ENCODE data around the gene VWF.
"Not testable (repeated sequence)": the region's sequence is repeated elsewhere in the genome, so short reads cannot be mapped to it uniquely, and the experiment has no call there.

VWF gene

DNA sequence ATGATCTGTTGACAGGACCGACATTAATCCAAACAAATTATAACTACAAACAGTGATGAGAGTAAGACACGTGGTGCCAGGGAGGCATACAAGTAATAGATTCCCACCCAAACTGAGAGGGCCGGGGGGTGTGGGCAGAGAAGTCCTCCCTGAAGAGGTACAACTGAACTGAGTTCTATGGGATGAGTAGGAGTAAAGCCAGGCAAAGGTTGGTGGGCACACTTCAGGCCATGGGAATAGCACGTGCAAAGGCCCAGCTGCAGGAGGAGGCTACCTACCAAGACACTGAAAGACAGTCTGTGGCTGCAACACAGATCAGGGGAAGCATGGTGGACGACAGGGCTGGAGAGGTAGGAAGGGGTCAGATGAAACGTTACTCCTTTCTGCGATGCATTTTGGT, 22.0 kb upstream of the VWF start:
- H3K4me3 ChIP-seq (ENCODE audit: low read depth, low read length): no peak overlapping the region

- no peak overlapping the region for H3K4me3 ChIP-seq (ENCODE audit: low read depth, low read length)
These were observed 21.1 kb upstream of the VWF start for GRCh38 chr12:6145564-6145963.

GRCh38 chr12:6143303-6143675, 18.8 kb upstream of the VWF start:
- H3K4me3 ChIP-seq (ENCODE audit: low read depth, low read length): no peak overlapping the region

GRCh38 chr12:6142368-6143302, 18.2 kb upstream of the VWF start:
- H3K4me3 ChIP-seq (ENCODE audit: low read depth, low read length): not testable (repeated sequence)

DNA sequence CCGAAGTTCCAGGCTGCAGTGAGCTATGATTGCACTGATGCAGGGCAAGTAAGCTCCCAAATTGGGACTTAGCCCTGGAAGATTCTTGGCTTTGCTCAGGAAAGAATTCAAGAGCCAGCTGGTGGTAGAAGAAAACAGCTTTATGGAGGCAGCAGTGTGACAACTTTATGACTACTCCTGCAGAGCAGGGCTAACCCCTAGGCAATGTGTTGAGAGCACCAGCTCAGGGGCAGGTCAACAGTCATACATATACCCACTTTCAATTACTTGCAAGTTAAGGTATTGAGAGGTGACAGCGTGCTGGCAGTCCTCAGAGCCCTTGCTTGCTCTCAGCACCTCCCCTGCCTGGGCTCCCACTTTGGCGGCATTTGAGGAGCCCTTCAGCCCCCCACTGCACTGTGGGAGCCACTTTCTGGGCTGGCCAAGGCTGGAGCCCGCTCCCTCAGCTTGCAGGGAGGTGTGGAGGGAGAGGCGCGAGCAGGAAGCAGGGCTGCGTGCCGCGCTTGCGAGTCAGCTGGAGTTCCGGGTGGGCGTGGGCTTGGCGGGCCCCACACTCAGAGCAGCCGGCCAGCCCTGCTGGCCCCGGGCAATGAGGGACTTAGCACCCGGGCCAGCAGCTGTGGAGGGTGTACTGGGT, 17.4 kb upstream of the VWF start:
- H3K4me3 ChIP-seq (ENCODE audit: low read depth, low read length): not testable (repeated sequence)

- H3K4me3 ChIP-seq (ENCODE audit: low read depth, low read length): no peak overlapping the region
These were observed 16.4 kb upstream of the VWF start for GRCh38 chr12:6140651-6141447.

GRCh38 chr12:6135071-6135470, 10.6 kb upstream of the VWF start:
- H3K4me3 ChIP-seq (ENCODE audit: low read depth, low read length): no peak overlapping the region

DNA sequence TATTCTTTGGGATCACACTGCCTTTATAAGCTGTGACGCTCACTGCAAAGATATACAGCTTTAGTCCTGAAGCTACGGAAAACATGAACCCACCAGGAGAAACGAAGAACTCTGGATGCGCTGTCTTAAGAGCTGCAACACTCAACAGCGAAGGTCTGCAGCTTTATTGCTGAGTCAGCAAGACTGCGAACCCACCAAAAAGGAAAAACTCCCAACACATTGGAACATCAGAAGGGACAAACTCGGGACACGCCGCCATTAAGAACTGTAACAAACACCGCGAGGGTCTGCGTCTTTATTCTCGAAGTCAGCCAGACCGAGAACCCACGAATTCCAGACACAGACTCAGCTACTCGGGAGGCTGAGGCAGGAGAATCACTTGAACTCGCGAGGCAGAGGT, 9.2 kb upstream of the VWF start:
- no peak overlapping the region for H3K4me3 ChIP-seq (ENCODE audit: low read depth, low read length)

DNA sequence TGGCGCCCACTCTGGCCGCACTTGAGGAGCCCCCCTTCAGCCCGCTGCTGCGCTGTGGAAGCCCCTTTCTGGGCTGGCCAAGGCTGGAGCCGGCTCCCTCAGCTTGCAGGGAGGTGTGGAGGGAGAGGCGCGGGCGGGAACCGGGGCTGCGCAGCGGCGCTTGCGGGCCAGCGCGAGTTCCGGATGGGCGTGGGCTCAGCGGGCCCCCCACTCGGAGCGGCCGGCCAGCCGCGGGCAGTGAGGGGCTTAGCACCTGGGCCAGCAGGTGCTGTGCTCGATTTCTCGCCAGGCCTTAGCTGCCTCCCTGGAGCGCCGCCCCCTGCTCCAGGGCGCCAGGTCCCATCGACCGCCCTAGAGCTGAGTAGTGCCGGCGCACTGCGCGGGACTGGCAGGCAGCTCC, 8.0 kb upstream of the VWF start:
- H3K4me3 ChIP-seq (ENCODE audit: low read depth, low read length): no peak overlapping the region

- no peak overlapping the region for H3K4me3 ChIP-seq (ENCODE audit: low read depth, low read length)
These were observed 789 bp upstream of the VWF start for GRCh38 chr12:6125310-6125608.

- H3K4me3 ChIP-seq (ENCODE audit: low read depth, low read length): no peak overlapping the region
These were observed 1.2 kb downstream of the VWF start for GRCh38 chr12:6123258-6123657.

DNA sequence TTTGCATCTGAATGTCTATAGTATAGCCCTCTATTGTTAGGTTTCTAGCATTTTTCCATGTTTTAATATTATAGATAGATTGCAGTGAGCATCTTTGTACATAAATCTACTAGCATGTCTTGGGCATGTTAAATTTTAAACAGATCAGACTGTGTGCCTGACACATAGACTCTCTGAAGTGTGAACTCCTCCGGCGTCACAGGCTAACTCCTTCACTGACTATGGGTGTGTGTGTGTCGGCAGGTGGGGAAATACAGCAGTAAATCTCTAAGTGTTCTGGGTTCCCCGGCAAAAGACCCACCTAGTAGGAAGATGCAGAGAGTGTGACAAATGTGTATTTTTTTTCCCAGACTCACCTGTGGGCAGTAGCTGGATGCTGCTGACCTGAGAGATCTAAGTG, 2.3 kb downstream of the VWF start:
- H3K4me3 ChIP-seq (ENCODE audit: low read depth, low read length): no peak overlapping the region

DNA sequence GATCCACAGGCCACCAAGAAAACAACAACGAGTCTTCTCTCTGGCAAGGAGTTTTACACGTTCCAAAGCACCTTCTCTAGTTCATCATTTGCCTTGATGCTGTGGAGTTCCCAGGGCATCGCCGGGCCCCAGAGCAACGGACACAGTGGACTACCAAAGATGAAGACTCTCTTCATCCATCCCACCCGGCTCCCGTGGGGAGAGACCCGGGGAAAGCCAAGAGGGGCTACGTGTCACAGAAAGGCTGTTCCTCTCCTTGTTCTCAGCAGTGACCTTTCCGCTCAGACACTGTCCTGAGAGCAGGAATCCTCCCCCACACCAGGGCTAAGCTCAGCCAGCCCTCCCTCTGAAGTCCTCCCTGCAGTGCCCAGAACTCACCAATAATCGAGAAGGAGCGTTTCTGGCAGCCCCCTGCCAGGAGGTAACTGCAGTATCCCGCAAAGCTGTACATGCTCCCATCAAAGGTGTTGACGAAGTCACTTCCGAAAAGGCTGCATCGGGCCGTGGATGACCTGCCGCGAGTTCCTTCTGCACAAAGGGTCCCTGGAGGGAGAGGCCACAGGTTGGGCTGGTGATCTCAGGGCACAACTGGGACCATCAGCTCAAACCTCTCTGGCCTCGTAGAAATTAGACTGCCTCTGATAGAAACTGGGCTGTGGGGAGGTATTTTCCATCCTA, 3.5 kb downstream of the VWF start:
- no peak overlapping the region for H3K4me3 ChIP-seq (ENCODE audit: low read depth, low read length)

GRCh38 chr12:6118891-6119568, 5.4 kb downstream of the VWF start:
- H3K4me3 ChIP-seq (ENCODE audit: low read depth, low read length): no peak overlapping the region

DNA sequence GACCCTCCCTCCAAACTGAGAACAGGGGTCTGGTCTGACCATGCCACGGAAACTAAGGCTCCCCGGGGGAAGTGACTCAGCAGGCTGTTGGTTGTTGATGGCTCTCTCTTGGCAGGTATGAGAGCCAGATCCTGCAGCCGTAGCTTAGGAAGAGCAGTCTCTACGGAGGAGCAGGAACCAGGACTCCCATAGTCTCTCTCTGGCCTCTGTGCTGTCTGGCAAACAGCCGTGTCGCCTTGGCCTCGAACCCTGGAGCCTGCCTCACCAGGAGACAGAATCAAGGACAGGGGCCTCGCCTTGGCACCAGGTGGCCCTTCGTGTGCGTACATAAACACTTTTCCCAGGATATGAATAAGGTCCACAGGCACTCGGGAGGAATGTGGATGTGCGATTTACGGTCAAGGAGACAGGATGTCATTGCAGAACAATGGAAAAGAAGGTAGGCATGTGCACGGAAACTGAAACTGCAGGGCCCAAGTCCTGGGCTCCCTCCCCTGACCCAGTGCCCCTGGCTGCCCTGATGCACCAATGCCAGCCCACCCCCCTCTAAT, 7.9 kb downstream of the VWF start:
- H3K4me3 ChIP-seq (ENCODE audit: low read depth, low read length): no peak overlapping the region

DNA sequence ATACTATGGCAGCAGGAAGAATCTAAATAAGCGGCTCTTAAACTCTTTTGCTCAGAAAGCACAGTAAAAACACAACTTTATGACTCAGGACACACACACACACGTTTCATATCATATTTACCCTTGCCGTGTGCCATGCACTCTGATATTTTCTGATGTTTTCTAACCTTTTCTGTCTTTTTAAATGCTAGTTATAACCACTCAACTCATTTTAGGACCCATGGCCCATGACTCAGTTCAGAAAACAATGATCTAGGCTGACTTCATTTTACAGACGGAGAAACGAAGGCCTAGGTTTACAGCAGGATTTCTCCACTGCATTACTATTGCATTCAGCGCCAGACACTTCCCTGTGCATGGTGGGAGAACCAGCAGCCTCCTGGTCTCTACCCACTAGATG, 9.1 kb downstream of the VWF start:
- no peak overlapping the region for H3K4me3 ChIP-seq (ENCODE audit: low read depth, low read length)

DNA sequence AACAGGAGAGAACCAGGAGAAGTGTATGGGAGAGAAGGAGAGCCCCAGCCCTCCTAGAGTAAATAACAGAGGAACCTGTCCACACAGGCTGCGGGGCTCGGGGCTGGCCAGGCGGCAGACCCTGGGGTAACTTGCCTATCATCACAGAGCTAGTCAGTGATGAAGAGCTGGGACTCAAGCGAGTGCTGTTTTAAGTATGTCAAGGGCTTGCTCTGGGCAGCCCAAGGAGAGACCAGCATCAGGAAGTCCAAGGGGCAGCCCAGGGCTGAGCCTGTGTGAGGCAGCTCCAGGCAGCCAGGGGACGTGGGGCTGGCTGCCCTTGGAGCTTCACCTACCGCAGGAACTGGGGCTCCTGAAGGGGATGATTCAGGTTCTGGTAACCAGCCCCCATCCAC, 10.0 kb downstream of the VWF start:
- H3K4me3 ChIP-seq (ENCODE audit: low read depth, low read length): no peak overlapping the region

DNA sequence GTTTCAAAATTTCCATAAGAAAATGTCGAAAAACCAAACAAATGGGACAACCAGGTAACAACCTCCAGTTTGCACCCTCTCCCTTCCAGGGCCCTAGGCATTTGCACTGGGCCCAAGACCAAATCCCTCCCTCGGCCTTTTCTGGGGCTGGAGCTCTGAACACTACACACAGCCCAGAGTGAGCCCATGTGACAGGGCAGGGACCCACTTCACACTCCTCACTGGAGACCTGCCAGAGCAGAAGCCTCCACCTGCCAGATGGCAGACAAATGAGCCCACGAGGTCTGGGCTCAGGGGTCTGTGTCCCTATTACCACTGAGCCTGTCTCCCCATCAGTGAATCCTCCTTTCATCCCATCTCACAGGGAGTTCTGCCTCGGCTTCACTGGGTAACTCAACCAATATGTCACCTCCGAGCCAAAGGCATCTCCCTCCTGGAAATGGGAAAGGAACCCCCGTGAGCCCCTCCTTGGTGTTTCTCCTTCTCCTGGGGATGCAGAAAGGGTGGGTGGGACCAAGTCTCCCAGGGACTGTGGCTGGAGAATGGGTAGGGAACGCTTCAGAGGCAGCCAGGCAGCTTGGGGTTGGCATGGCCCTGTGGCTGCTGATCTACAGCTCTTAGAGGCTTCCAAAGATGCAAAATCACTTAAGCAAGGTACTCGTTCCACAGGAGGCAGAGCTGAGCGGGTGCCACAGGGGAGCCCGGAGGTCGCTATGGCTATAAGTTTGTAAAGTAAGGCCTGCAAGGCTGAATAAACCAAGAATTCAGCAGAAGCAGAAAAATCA, 10.6 kb downstream of the VWF start:
- no peak overlapping the region for H3K4me3 ChIP-seq (ENCODE audit: low read depth, low read length)

DNA sequence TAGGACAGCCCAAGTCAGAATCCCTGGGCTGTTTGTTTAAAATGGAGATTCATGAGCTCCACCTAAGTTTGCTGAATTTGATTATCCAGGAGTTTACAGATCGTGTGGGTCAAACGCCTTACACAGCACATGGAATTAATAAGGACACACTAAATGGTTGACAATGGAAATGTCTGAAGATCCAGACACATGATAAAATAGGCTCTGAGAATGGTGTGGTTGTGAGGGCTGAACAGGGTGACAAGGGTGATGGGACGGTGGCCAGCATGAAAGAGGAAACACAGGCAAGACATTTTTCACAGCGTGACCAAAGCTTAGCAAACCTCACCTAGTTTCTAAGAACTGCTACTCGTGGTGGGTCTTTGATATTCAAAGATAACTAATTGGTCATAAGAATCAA, 12.5 kb downstream of the VWF start:
- no peak overlapping the region for H3K4me3 ChIP-seq (ENCODE audit: low read depth, low read length)

DNA sequence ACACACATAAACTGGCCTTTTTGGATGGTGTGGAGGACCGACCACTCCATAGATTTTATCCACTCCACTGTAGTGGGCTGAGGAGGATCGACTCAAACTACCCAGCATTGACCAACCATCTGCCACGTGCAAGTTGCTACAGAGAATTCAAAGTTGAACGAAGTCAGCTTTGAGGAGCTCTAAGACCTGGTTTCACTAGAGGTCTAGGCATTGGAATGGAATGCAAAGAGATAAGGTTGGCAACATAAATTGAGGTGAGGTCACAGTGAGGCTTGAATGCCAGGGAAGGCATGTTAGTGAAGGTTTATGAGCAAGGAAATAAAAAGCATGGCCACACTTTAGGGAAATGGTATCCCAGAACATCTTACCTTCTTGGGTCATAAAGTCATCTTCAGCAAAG, 14.5 kb downstream of the VWF start:
- no peak overlapping the region for H3K4me3 ChIP-seq (ENCODE audit: low read depth, low read length)
